Measurements from ENCODE around the gene PPP1CC. TPM values are rescaled to one million over a fixed set of nuclear protein-coding genes. Genes with fewer than 3 reads are reported as not detected.

Gene PPP1CC
- total and polyA plus RNA-seq, 2 of the 4 experiments (the other 2 are of a cell fraction): 71.0 to 126 TPM

- Histone ChIP-seq H3K4me1 (ENCODE audit: control insufficient read depth, insufficient read depth, low read length) (peaks cover 3% of the 10 kb centered on the region; the same call in 1 of the 2 replicates), H3K27ac (ENCODE audit: insufficient read depth, low read length) (no peak overlapping the region), H2AK5ac (ENCODE audit: low read depth, low read length) (no peak overlapping the region), H3K4me2 (ENCODE audit: low read depth, low read length) (no peak overlapping the region), H3K9me3 (ENCODE audit: control insufficient read depth, insufficient read depth, low read length) (no peaks in the 10 kb centered on the region), H2BK120ac (ENCODE audit: low read depth, low read length) (no peak overlapping the region), H3K23ac (ENCODE audit: low read depth, low read length) (no peak overlapping the region), H4K5ac (ENCODE audit: low read depth, low read length) (no peak overlapping the region), H4K91ac (ENCODE audit: insufficient read depth, low read depth, low read length) (no peak overlapping the region), H3K79me1 (ENCODE audit: low read depth in 1 of 2, low read length in 2 of 2) (no peaks in the 10 kb centered on the region), H3K18ac (ENCODE audit: low read depth, low read length) (no peak overlapping the region), H3K27me3 (ENCODE audit: control insufficient read depth, insufficient read depth, low read length) (peaks cover 2% of the 10 kb centered on the region; the same call in 1 of the 2 replicates), H3K4me3 (ENCODE audit: insufficient read depth, low read depth, low read length) (no peak overlapping the region), H3K14ac (replicated peaks; ENCODE audit: low read depth, low read length) (no peak overlapping the region), H2BK20ac (ENCODE audit: low read depth, low read length) (no peak overlapping the region), H3K9ac (ENCODE audit: low read depth, low read length) (no peak overlapping the region), H3K4ac (ENCODE audit: low read depth, low read length) (no peak overlapping the region), H4K20me1 (ENCODE audit: insufficient read depth, low read length) (no peaks in the 10 kb centered on the region), H2BK5ac (ENCODE audit: low read depth, low read length, poor library complexity, severe bottlenecking) (no peak overlapping the region), H2AFZ (replicated peaks; ENCODE audit: low read length, poor library complexity) (no peak overlapping the region), H3K9me1 (ENCODE audit: insufficient read depth, low read length) (no peaks in the 10 kb centered on the region), H3K36me3 (ENCODE audit: control insufficient read depth, insufficient read depth, low read length) (no peaks in the 10 kb centered on the region), H2AK9ac (replicated peaks; ENCODE audit: low read depth, low read length, poor library complexity) (no peak overlapping the region), H2BK15ac (ENCODE audit: low read depth, low read length) (no peak overlapping the region), H3K56ac (ENCODE audit: extremely low read depth, insufficient read depth, low read length) (no peak overlapping the region), H4K8ac (ENCODE audit: low read depth in 2 of 2, low read length in 2 of 2) (no peak overlapping the region)
- ChIA-PET POLR2A (ENCODE audit: unreplicated experiment) (no interaction called here), CTCF (no interaction called here)
- WGBS, 2 experiments (ENCODE audit: extremely low coverage in 2 of 2, insufficient read length in 1 of 2): 84% methylated on average over 7 of the region's 12 CpGs; no CpG with 5 or more reads in 1 of the 2 experiments
- intact Hi-C loops (cut with micrococcal nuclease): no loop called here
- in situ Hi-C loops (cut with MboI; ENCODE audit: low sequenced_read_pairs): no loop called here
- no peak for ATAC-seq (ENCODE audit: low read depth)
- dilution Hi-C loops (cut with HindIII; ENCODE audit: low sequenced_read_pairs, unreplicated experiment): no loop called here
- no peak for DNase-seq
- BruUV-seq (replicated peaks): no TSS peak
- TF ChIP-seq MAZ (IDR thresholded peaks at IDR 0.05; ENCODE audit: borderline replicate concordance, low read depth, low read length) (no peak), BHLHE40 (IDR thresholded peaks at IDR 0.05; ENCODE audit: low read depth, low read length) (no peak), FOS (IDR thresholded peaks at IDR 0.05; ENCODE audit: low read depth, low read length) (no peak), POLR2A (IDR thresholded peaks at IDR 0.05; ENCODE audit: low read depth, low read length) (no peak), CHD1 (IDR thresholded peaks at IDR 0.05; ENCODE audit: low read depth, low read length) (no peak), RAD21 (IDR thresholded peaks at IDR 0.05; ENCODE audit: low read length) (no peak), MAFK (IDR thresholded peaks at IDR 0.05; ENCODE audit: low read depth, low read length) (no peak), NFE2L2 (IDR thresholded peaks at IDR 0.05; ENCODE audit: low read depth, low read length) (no peak), ELK1 (IDR thresholded peaks at IDR 0.05; ENCODE audit: borderline replicate concordance, low read depth, low read length) (no peak), CTCF (conservative IDR thresholded peaks at IDR 0.05; ENCODE audit: low read depth, low read length) (no peak), MXI1 (IDR thresholded peaks at IDR 0.05; ENCODE audit: borderline replicate concordance, low read depth, low read length) (no peak), CEBPB (IDR thresholded peaks at IDR 0.05; ENCODE audit: low read depth, low read length) (no peak), SMC3 (IDR thresholded peaks at IDR 0.05; ENCODE audit: low read depth, low read length) (no peak), RFX5 (IDR thresholded peaks at IDR 0.05; ENCODE audit: low read depth, low read length) (no peak), USF2 (IDR thresholded peaks at IDR 0.05; ENCODE audit: low read depth, low read length) (no peak)
Measured at GRCh38 chr12:110694330-110694901, 48.3 kb downstream of the PPP1CC start.
